ENCODE measurements around the gene TFPI. TPM values are rescaled to one million over a fixed set of nuclear protein-coding genes. Genes with fewer than 3 reads are reported as not detected.

Gene TFPI
- total RNA-seq, 1 experiment from 2014 or later, result 129 TPM

- no peak for ATAC-seq
- H3K4me1 ChIP-seq (ENCODE audit: control insufficient read depth, insufficient read depth, low read length), result no peaks in the 10 kb centered on the region
- DNase-seq (ENCODE audit: low read depth, low spot score), result no peak
- no TSS peak for BruUV-seq (replicated peaks)
- no peaks in the 10 kb centered on the region for H3K36me3 ChIP-seq (ENCODE audit: control insufficient read depth, insufficient read depth, low read length)
- H3K27me3 ChIP-seq (ENCODE audit: control insufficient read depth, insufficient read depth, low read length), result no peaks in the 10 kb centered on the region
- H3K9me3 ChIP-seq (ENCODE audit: control insufficient read depth, insufficient read depth, low read depth, low read length), result no peaks in the 10 kb centered on the region
- POLR2A ChIA-PET, result no interaction called here
- no peak overlapping the region for H3K27ac ChIP-seq (ENCODE audit: low read length)
- H3K4me3 ChIP-seq (ENCODE audit: low read depth in 2 of 2, low read length in 2 of 2), result no peak overlapping the region
- TF ChIP-seq REST (IDR thresholded peaks at IDR 0.05; ENCODE audit: insufficient read depth in 1 of 2, low read depth in 2 of 2, low read length in 1 of 2) (no peak), CTCF (IDR thresholded peaks at IDR 0.05) (no peak), POLR2AphosphoS5 (IDR thresholded peaks at IDR 0.05; ENCODE audit: low read depth, low read length) (no peak), TCF7L2 (IDR thresholded peaks at IDR 0.05; ENCODE audit: low read depth, low read length) (no peak), SIN3A (IDR thresholded peaks at IDR 0.05; ENCODE audit: borderline replicate concordance, insufficient read depth, low read depth, low read length) (no peak)
- CTCF ChIA-PET, result no interaction called here
- in situ Hi-C loops (cut with HindIII; ENCODE audit: low pct_unique_long_range_greater_than_20kb, low sequenced_read_pairs) (no loop called here), intact Hi-C loops (cut with micrococcal nuclease; ENCODE audit: unreplicated experiment) (no loop called here)
These were observed 122.3 kb downstream of the TFPI start for GRCh38 chr2:187431911-187432310.

DNA sequence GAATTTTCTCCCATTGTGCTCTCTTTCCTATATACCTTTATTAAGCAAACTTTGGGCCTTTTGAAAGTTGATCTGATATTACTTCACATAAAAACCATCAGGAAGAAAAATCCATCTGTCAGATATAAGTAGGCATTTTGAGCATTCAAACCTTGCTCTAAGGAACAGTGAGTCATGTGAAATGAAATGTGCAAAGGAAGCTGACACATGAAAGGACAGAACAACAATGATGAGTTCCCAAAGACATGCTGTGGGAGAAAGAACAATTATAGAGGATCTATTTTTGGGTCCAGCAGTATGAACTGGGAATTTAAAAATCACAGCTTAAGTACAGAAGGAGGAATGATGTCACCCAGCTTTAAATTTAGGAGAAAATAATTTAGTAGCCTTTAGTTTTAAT, 124.2 kb downstream of the TFPI start:
- H3K4me1 ChIP-seq (ENCODE audit: control insufficient read depth, insufficient read depth, low read length), result no peaks in the 10 kb centered on the region
- POLR2A ChIA-PET, result no interaction called here
- CTCF ChIA-PET, result no interaction called here
- intact Hi-C loops (cut with micrococcal nuclease; ENCODE audit: unreplicated experiment) (no loop called here), in situ Hi-C loops (cut with HindIII; ENCODE audit: low pct_unique_long_range_greater_than_20kb, low sequenced_read_pairs) (no loop called here)
- no peak for ATAC-seq
- H3K36me3 ChIP-seq (ENCODE audit: control insufficient read depth, insufficient read depth, low read length), result no peaks in the 10 kb centered on the region
- no peak for DNase-seq (ENCODE audit: low read depth, low spot score)
- BruUV-seq (replicated peaks), result no TSS peak
- no peaks in the 10 kb centered on the region for H3K9me3 ChIP-seq (ENCODE audit: control insufficient read depth, insufficient read depth, low read depth, low read length)
- H3K27ac ChIP-seq (ENCODE audit: low read length), result no peak overlapping the region
- TF ChIP-seq REST (IDR thresholded peaks at IDR 0.05; ENCODE audit: insufficient read depth in 1 of 2, low read depth in 2 of 2, low read length in 1 of 2) (no peak), POLR2AphosphoS5 (IDR thresholded peaks at IDR 0.05; ENCODE audit: low read depth, low read length) (no peak), TCF7L2 (IDR thresholded peaks at IDR 0.05; ENCODE audit: low read depth, low read length) (no peak), SIN3A (IDR thresholded peaks at IDR 0.05; ENCODE audit: borderline replicate concordance, insufficient read depth, low read depth, low read length) (no peak), CTCF (IDR thresholded peaks at IDR 0.05) (no peak)
- H3K27me3 ChIP-seq (ENCODE audit: control insufficient read depth, insufficient read depth, low read length), result no peaks in the 10 kb centered on the region
- H3K4me3 ChIP-seq (ENCODE audit: low read depth in 2 of 2, low read length in 2 of 2), result no peak overlapping the region

All from Panc1 (cell line).